ENCODE measurements around the gene SPINT1.
A peak's percentile ranks its signal among the peaks of the same experiment; 100 is the strongest.
"Not testable (repeated sequence)": the region's sequence is repeated elsewhere in the genome, so short reads cannot be mapped to it uniquely, and the experiment has no call there.

SPINT1 gene

GRCh38 chr15:40861147-40861546 lies 17.3 kb downstream of the SPINT1 start:
- not testable (repeated sequence) for DNase-seq

- no peak for DNase-seq
These were observed 19.9 kb downstream of the SPINT1 start for GRCh38 chr15:40863660-40864270.

DNA sequence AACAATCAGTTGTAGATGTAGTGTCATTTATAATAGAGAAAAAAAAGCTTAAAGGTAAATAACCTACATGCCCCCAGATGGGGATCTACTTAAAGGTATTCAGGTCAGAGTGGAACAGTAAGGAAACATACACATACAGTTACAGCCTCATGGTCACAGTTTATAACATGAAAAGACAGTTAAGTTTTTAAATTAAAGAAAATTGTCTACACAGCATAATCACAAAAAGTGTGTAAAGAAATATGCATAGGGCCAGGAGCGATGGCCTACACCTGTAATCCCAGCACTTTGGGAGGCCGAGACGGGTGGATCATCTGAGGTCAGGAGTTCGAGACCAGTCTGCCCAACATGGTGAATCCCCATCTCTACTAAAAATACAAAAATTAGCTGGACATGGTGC lies 23.4 kb downstream of the SPINT1 start:
- no peak for DNase-seq

GRCh38 chr15:40869686-40870085 lies 25.8 kb downstream of the SPINT1 start:
- DNase-seq = no peak

GRCh38 chr15:40870716-40871115 lies 26.9 kb downstream of the SPINT1 start:
- DNase-seq = no peak

DNA sequence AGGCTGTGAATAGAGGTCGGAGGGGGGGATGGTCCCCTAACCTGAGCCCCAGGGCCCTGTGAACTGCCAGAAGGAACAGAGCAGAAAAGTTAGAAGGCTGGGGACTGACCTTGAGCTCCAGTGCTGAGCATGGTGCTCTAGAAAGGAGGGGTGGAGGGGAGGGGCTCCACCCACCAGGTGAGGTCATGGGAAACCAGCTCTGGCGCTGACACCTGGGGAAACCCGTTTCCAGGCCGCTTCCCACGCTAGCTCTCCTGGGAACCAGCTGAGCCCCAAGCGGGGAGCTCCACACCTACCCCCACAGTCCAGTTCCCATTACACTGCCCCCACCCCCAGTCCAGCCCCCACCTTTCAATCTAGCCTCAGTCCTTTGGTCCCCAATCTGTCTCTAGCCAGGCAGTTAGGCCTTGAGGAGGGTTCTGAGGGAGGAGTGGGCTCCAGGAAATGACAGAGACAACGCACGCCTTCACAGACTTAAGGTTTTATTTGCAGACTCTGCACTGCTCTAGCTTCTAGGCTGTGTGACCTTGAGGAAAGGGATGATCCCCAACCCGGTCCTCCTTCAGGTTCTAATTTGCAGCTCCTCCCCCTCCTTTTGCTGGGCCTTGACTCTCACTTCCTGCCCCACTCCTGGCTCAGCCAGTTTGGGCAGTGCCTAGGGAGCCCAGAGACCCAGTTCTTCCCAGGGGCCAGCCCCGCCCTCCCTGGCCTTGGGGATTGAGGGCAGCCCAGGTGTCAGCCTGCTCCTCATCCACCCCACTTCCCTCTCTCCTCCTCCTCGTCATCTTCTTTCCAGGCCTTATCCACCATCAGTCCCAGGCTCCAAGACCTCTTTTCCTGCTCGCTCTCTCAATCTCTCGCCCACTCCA lies 28.1 kb downstream of the SPINT1 start:
- DNase-seq = no peak

DNA sequence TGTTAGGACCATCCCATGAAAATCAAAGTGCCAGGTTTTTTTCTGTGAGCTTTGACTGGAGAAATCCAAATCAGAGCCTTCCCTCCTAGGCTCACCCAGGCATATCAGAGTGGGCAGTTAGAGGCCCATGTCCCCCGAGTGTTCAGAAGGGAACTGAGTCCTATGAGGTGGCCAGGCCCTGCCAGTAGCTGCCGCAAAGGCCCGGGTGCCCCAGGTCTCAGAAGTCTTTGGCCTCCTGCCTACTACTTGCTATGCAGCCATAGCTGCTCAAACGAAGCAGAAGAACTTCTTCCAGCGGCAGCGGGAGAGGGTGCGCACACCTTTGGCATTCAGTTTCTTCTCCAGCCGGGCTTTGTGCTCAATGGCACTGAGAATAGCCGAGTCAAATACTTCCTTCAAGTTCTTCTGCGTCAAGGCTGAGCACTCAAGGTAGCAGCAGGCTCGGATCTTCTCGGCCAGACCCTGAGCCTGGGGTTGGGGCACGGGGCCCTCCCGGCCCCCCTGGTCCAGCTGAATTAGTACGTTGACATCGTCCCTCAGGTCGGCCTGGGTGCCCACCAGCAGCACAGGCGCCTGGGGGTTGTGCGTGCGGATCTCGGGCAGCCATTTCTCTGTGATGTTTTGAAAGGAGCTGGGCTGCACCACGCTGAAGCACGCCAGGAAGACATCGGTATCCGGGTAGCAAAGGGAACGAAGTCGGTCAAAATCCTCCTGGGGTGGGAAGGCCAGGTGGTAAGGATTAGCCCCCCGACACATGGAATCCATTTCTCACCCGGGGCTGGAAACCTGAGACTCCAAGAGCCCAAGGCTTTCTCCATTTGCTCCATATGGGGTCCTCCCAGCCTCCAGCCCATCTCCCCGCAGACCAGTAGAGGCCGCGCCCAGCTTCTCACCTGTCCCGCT lies 29.2 kb downstream of the SPINT1 start:
- DNase-seq = no peak

DNA sequence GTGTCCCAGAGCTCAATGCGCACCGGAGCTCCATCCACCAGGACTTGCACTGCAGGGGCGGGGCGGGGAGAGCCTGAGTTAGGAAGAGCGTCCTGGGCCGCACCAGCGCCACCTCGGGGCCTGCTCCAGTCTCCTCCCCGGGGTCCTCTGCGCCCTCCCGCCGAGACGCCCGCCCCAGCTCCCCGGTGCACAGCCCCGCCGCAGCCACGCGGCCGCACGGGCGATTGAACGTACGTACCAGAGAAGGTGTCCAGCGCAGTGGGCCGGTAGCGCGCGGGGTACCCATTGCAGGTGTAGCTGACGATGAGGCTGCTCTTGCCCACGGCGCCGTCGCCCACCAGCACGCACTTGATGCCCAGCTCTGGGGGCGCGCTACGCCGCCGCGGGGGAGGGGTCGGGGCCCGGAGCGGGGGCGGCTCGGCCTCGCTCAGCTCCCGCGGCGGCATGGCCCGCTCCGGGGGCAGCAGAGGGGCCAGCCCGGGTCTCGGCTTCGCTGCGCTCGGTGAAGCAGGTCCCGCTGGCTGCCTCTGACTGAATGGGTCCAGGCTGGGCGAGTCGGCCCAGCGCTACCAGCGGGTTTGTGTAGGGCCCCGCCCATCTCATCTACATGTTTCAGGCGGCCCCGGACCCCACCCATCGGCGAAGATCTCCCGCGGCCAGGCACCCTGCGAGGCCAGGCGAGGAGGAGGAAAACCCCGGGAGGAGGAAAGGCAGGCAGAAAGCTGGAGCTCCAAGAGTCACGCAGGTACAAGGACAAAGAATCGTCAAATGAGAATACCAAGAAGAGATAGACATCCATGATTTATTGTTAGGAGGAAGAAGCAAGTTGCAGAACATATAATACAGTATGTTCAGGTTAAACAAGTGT lies 30.1 kb downstream of the SPINT1 start, which contains the start of gene RHOV:
Gene RHOV (minus strand): TSS at position 541 of the 868 bp plus-strand sequence. CDS start 95 bp downstream, at position 446.
- DNase-seq = peak; percentile 50

DNA sequence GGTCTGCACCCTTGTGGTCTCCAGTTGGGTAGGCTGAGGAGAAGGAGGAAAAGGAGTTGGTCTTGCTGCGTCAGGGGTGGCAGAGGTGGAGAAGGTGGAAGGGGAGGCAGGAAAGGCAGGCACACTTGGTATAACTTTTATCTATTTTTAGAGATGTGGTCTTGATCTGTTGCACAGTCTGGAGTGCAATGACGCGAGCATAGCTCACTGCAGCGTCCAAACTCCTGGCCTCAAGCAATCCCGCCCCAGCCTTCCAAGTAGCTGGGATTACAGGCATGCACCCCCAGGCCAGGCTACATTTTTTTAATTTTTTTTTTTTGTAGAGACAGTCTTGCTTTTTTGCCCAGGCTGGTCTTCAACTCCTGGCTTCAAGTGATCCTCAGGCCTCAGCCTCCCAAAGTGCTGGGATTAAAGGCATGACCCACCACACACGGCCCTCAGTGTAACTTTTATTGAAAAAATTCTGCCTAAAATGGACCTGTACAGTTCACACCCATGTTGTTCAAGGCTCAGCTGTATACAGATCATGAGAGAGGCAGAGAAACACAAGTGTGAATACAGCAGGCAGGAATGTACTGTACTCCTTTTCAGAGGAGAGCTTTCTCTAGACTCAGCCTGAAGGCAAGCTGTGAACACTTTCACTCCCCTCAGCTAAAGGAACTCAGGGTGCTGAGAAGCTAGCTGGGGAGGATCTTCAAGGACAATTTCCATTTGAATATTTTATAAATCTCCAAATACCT lies 32.3 kb downstream of the SPINT1 start:
- DNase-seq = no peak

DNA sequence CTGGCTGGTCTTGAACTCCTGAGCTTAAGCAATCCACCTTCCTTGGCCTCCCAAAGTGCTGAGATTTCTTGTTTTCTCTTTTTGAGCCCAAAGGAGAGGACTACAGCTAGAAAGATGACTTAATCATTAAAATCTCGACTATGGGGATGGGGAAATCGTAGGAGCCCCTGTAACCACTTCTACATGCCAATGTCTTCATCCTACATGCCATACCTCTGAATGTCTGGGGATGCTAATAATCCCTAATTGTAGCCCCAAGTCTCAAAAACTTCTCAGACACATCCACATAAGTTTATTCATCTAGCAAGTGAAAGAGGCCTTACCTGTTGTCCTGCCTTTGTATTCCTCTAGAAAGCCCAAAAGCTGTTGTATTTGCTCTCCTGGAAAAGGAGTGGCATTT lies 33.8 kb downstream of the SPINT1 start:
- DNase-seq = no peak

DNA sequence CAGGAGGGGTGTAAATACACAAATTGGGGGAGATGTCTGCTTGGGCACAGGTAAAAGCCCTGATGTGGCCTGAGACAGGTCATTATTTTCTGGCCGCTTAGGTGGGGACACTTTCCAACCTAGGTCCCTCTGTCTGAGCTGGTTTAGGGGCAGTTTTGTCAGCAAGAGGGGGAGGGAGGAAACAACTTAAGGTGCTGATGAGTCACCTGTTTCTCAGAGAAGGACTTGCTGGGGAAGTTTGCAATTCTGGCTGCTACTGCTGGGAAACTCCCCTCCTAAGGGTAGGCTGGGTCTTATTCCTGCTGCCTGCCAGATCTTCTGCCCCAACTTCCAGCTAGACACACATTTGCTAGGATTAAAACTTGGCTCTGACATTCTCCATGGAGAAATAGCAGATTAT lies 34.9 kb downstream of the SPINT1 start:
- DNase-seq = no peak

GRCh38 chr15:40879609-40880008 lies 35.8 kb downstream of the SPINT1 start:
- DNase-seq = no peak

- no peak for DNase-seq
These were observed 37.5 kb downstream of the SPINT1 start for GRCh38 chr15:40881351-40881750.

GRCh38 chr15:40886586-40886985 lies 42.7 kb downstream of the SPINT1 start:
- no peak for DNase-seq

GRCh38 chr15:40889112-40889511 lies 45.3 kb downstream of the SPINT1 start:
- no peak for DNase-seq

DNA sequence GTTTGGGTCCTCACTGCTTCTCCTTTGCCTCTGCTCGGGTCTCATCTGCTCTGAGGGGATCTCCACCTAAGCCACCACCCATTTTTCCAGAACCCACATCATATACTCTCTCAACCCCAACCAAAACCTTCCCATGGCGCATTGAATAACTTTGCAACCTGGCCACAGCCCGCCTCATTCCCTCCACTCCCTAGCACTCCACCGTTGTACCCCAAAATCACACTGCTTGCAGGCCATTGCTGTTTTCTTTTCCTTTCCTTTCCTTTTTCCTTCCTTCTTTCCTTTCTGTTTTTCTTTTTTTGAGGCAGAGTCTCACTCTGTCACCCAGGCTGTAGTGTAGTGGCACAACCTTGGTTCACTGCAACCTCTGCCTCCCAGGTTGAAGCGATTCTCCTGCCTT lies 47.3 kb downstream of the SPINT1 start:
- no peak for DNase-seq

GRCh38 chr15:40891810-40892446 lies 48.1 kb downstream of the SPINT1 start:
- peak; percentile 38 for DNase-seq

DNA sequence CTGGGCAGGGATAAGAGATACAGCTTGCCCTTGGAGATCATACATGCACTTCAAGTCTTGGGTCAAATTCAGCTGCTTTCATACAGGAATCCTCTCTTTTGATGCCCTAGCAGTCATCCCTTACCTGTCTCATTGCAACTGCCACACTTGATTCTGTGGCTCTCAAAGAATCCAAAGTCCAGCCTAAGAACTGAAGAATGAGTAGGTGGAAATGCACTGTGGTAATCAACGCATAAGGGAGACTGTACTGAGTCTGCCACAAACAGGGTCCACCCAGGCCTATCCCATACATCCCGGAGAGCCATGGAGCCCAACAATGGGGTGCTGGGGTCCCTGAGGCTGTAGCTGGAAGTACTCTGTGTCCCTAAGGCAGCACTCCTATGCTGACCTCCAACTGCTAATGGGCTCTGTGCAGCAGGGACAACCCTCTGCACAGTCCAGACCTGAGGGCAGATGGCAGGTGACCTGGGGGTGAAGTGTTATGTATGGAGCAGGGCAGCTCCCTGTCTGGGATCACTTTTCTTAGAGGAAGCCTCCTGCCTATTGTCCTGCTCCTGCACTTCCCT lies 48.7 kb downstream of the SPINT1 start:
- DNase-seq = no peak

DNA sequence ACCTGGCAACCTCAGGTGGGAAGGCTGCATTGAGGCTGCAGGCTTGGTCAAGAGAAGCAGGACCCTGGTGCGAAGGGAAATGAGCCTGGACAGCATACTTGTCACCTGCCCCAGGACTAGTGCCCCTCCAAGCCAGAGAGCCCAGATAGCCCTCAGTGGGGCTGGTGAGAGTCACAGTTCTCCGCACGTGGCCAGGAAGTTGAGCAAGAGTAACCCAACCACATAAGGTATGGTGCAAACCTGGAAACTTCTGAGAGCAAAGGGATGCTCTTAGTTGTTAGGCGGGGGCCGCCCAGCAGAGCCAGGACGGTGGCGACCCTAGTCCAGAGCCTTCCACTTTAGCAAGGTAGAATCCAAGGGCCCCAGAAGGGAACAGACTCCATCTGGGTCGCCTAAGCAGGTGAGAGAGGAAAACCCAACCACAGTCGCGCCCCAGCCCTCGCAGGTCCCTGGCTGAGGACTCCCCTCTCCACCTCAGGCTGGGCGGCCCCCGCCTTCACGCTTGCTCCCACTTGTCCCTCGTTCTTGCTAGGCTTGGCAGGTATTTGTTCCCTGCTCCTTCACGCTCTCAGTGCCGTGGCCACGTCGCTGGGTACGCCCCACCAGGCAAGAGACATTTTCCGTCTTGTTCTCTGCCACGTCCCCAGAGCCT lies 49.3 kb downstream of the SPINT1 start:
- no peak for DNase-seq
